Ovary (tissue), 3 donors: ENCODE results near the gene PCSK5.

ENCODE experiments used
- CTCF ChIP-seq, 3 donors: fragments of 450-650 bp in 2 of 3; fragments of 200-600 bp in 1 of 3; IDR thresholded peaks; one replicate each; pipeline versions ENCODE4 v1.5.1 to v1.8.0; 2016 to 2022; ENCODE audit warnings: antibody characterized with exemption in 3 of 3, mild to moderate bottlenecking in 1 of 3
- EP300 ChIP-seq: sonication (generic); formaldehyde crosslinking; IDR thresholded peaks from one replicate; pipeline ENCODE4 v1.6.1; 2017; ENCODE audit warnings: antibody characterized with exemption
- POLR2A ChIP-seq: fragments of 450-650 bp; IDR thresholded peaks from one replicate; pipeline ENCODE4 v1.6.1; 2017; ENCODE audit warnings: antibody characterized with exemption, mild to moderate bottlenecking, moderate library complexity
- donor health status: DM: no; HTN: no; CAD: no.

GRCh38 chr9:76232861-76233489 lies 342.5 kb downstream of the PCSK5 start:
- TF ChIP-seq EP300 (no peak), CTCF (IDR thresholded peaks at IDR 0.05) (no peak), POLR2A (no peak)
